HepG2 (cell line): Measurements from ENCODE around the gene COL9A3. TPM values are rescaled to one million over a fixed set of nuclear protein-coding genes. Genes with fewer than 3 reads are reported as not detected.

Source experiments
- ATAC-seq: fragments of 200-7000 bp; cut with Tn5 transposase; 3 replicates; pipeline ENCODE4 v1.9.1; 2020; ENCODE audit warnings: mild to moderate bottlenecking, moderate library complexity
- BruUV-seq: library from RNA; stranded (reverse); fragments of 400-500 nt; replicated peaks from 2 replicates; lab custom pipeline; 2021; lab: Mats Ljungman, UMichigan
- CTCF ChIA-PET: fragments of 300-600 bp; formaldehyde crosslinking; extraction: SDS; loops from one replicate; lab custom pipeline; 2021; ENCODE audit warnings: low total read pairs, inconsistent platforms, low intra/inter-chr PET ratio; lab: Yijun Ruan, JAX
- POLR2A ChIA-PET: fragments of 350-600 bp; sonication (Branson Sonifier 250); formaldehyde crosslinking; loops from one replicate; lab custom pipeline; 2020; ENCODE audit warnings: antibody characterized with exemption, inconsistent platforms; lab: Yijun Ruan, JAX
- DNase-seq: peaks from one replicate; pipeline ENCODE4 v3.0.0-alpha.2; 2015; ENCODE audit warnings: low spot score
- FAIRE-seq: peaks from 3 replicates; lab custom pipeline; 2011; peaks lifted over from hg19 to GRCh38; lab: Jason Lieb, UNC
- H2AFZ ChIP-seq: one replicate; pipeline ENCODE4 v1.6.1; 2011; ENCODE audit warnings: low read length, inconsistent platforms
- H3K27ac ChIP-seq: fragments of 300-600 bp; 3 replicates; pipeline ENCODE4 v1.8.0; 2011; ENCODE audit warnings: mixed run types, mild to moderate bottlenecking, mixed read lengths, low read length, inconsistent platforms; ENCODE audit not compliant: insufficient read depth; ENCODE audit errors: extremely low read length
- H3K27me3 ChIP-seq, 2 experiments: fragments of 200-600 bp in 1 of 2; 2 replicates in 1 of 2; 3 replicates in 1 of 2; pipeline versions ENCODE4 v1.6.0 to v1.8.0; 2011; ENCODE audit warnings: low read length in 2 of 2, mild to moderate bottlenecking in 2 of 2, moderate library complexity in 2 of 2, inconsistent platforms in 1 of 2; ENCODE audit not compliant: insufficient read depth in 2 of 2, control insufficient read depth in 1 of 2
- H3K36me3 ChIP-seq, 2 experiments: fragments of 200-600 bp in 1 of 2; replicated peaks in 1 of 2; 2 replicates in 1 of 2; 3 replicates in 1 of 2; pipeline versions ENCODE4 v1.5.1 to v1.8.0; 2011; ENCODE audit warnings: low read length in 2 of 2, inconsistent platforms in 1 of 2; ENCODE audit not compliant: insufficient read depth in 2 of 2, control insufficient read depth in 1 of 2
- H3K4me1 ChIP-seq: 2 replicates; pipeline ENCODE4 v1.5.1; 2012; ENCODE audit warnings: low read length, inconsistent platforms; ENCODE audit not compliant: insufficient read depth
- H3K4me2 ChIP-seq: 2 replicates; pipeline ENCODE4 v1.6.0; 2011; ENCODE audit warnings: low read depth, low read length, inconsistent platforms
- H3K4me3 ChIP-seq, 3 experiments: fragments of 200-600 bp in 1 of 3; sonication (generic), shearing (Covaris generic) in 1 of 3; replicated peaks in 1 of 3; 2 replicates each; pipeline ENCODE4 v1.5.1; 2011 to 2016; ENCODE audit warnings: low read length in 3 of 3, inconsistent platforms in 2 of 3, low read depth in 2 of 3, mild to moderate bottlenecking in 2 of 3, control low read depth in 1 of 3, mixed read lengths in 1 of 3; ENCODE audit not compliant: insufficient read depth in 1 of 3
- H3K79me2 ChIP-seq: one replicate; pipeline ENCODE4 v1.6.1; 2011; ENCODE audit warnings: low read length, inconsistent platforms; ENCODE audit not compliant: insufficient read depth
- H3K9ac ChIP-seq: 2 replicates; pipeline ENCODE4 v1.6.0; 2011; ENCODE audit warnings: mild to moderate bottlenecking, low read depth, low read length, inconsistent platforms; ENCODE audit not compliant: insufficient read depth
- H3K9me3 ChIP-seq: 2 replicates; pipeline ENCODE4 v1.5.1; 2012; ENCODE audit warnings: mild to moderate bottlenecking, low read length
- H4K20me1 ChIP-seq: 2 replicates; pipeline ENCODE4 v1.6.0; 2011; ENCODE audit warnings: inconsistent platforms, mild to moderate bottlenecking, low read length, moderate library complexity; ENCODE audit not compliant: insufficient read depth
- CENPT ChIP-seq: sonication (generic); formaldehyde crosslinking; IDR thresholded peaks from 2 replicates; pipeline ENCODE4 v1.8.0; 2022; ENCODE audit warnings: low read depth, mild to moderate bottlenecking, moderate library complexity, missing genetic modification reagents
- ZNF143 ChIP-seq: sonication (generic); formaldehyde crosslinking; IDR thresholded peaks from 2 replicates; pipeline ENCODE4 v1.4.0; 2020; ENCODE audit warnings: missing genetic modification reagents
- ZNF552 ChIP-seq: sonication (generic); formaldehyde crosslinking; IDR thresholded peaks from 2 replicates; pipeline ENCODE4 v1.9.0; 2022; ENCODE audit warnings: missing genetic modification reagents, mild to moderate bottlenecking, borderline replicate concordance
- WGBS: methylation state at CpG from one replicate; pipeline ENCODE4 v1.1.6; 2017; ENCODE audit warnings: low lambda C conversion rate; 5-methylcytosine and 5-hydroxymethylcytosine counted together
- in situ Hi-C: cut with HindIII; loops from 2 replicates; pipeline ENCODE4 v1.10.0; 2017; ENCODE audit warnings: low pct_unique_long_range_greater_than_20kb; ENCODE audit not compliant: extremely low pct_ligation_motif_present
- intact Hi-C: fragments of 100-400 bp; cut with micrococcal nuclease; formaldehyde crosslinking; loops from one replicate; pipeline ENCODE4 v1.10.0; 2022; ENCODE audit not compliant: unreplicated experiment
- polyA plus RNA-seq, 8 experiments: library from polyadenylated mRNA; depleted of rRNA in 3 of 8; stranded (reverse) in 7 of 8; unstranded in 1 of 8; fragments of >200 nt; fragmentation: Illumina TruSeq in 4 of 8; extraction: Trizol in 4 of 8; gene quantifications; 2 replicates each; pipeline versions ENCODE4 v1.2.1 to v1.2.3, GENCODE V29; 2011 to 2016; ENCODE audit warnings: low read depth in 4 of 8, missing spikeins in 1 of 8, mixed read lengths in 1 of 8; ENCODE audit not compliant: insufficient read depth in 1 of 8
- total RNA-seq, 5 experiments: library from RNA; depleted of rRNA; stranded (reverse); fragments of >200 nt; fragmentation: Illumina TruSeq; extraction: Trizol; gene quantifications; 2 replicates each; pipeline ENCODE4 v1.2.3, GENCODE V29; 2016; ENCODE audit warnings: low read depth in 1 of 5
- TF ChIP-seq, protein P1 (sequence below): sonication (generic); formaldehyde crosslinking; IDR thresholded peaks from 2 replicates; pipeline ENCODE4 v1.4.0; 2020; ENCODE audit warnings: missing genetic modification reagents
- TF ChIP-seq, protein P2 (sequence below): sonication (generic); formaldehyde crosslinking; IDR thresholded peaks from 2 replicates; pipeline ENCODE4 v1.5.1; 2020; ENCODE audit warnings: mild to moderate bottlenecking, missing genetic modification reagents, moderate library complexity

The COL9A3 gene
- total and polyA plus RNA-seq, 2 of the 13 experiments (the other 11 are each of a cell fraction or from before 2014, with no cell fraction given): 155 to 204 TPM

DNA sequence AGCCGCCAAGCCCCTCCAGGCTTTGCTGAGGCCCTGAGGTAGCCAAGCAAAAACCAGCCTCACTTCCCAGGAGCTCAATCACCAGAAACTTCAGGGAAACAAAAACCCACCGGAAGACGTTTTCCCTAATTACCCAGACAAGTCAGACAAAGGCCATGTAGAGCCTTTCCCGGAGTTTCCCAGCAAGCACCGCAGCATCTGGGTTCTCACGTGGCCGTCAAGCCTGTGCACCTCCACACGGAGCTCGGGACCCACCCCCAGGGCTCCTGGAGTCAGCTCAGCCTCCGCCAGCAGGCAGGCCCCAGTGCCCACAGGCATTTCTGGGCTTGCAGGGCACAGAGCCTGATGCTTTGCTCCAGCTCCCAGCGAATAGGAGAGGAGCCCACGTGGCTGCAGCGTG is 30.7 kb upstream of the COL9A3 start:
- no peaks in the 10 kb centered on the region for H4K20me1 ChIP-seq
- no peaks in the 10 kb centered on the region for H3K36me3 ChIP-seq
- CTCF ChIA-PET: no interaction called here
- no peak overlapping the region for H2AFZ ChIP-seq
- no peaks in the 10 kb centered on the region for H3K79me2 ChIP-seq
- ATAC-seq (no peak), DNase-seq (no peak), FAIRE-seq (no peak)
- WGBS: 27% methylated on average over 9 of the region's 13 CpGs
- no TSS peak for BruUV-seq
- no peak overlapping the region for H3K4me2 ChIP-seq
- no peak overlapping the region for H3K27ac ChIP-seq
- no peaks in the 10 kb centered on the region for H3K9me3 ChIP-seq
- intact Hi-C loops (no loop called here), in situ Hi-C loops (loop anchor here (25.0 kb wide), 1 partner anchor 274 kb away; no protein-coding TSS in a partner anchor)
- POLR2A ChIA-PET: interaction anchor here (0.7 kb wide), 1 partner anchor 8 kb away, joined by 3 read pairs; no protein-coding TSS in a partner anchor
- H3K4me3 ChIP-seq: no peak overlapping the region
- peaks cover 23 to 86% of the 10 kb centered on the region in 2 experiments for H3K27me3 ChIP-seq
- peaks cover 38% of the 10 kb centered on the region for H3K4me1 ChIP-seq
- H3K9ac ChIP-seq: no peak overlapping the region
- TF ChIP-seq, protein P1, sequence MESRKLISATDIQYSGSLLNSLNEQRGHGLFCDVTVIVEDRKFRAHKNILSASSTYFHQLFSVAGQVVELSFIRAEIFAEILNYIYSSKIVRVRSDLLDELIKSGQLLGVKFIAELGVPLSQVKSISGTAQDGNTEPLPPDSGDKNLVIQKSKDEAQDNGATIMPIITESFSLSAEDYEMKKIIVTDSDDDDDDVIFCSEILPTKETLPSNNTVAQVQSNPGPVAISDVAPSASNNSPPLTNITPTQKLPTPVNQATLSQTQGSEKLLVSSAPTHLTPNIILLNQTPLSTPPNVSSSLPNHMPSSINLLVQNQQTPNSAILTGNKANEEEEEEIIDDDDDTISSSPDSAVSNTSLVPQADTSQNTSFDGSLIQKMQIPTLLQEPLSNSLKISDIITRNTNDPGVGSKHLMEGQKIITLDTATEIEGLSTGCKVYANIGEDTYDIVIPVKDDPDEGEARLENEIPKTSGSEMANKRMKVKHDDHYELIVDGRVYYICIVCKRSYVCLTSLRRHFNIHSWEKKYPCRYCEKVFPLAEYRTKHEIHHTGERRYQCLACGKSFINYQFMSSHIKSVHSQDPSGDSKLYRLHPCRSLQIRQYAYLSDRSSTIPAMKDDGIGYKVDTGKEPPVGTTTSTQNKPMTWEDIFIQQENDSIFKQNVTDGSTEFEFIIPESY (CRISPR knock-in tag): no peak
- TF ChIP-seq ZNF143 (CRISPR knock-in tag) (0 out of 2 replicates have a peak, but pooled peaks have one; percentile 33), ZNF552 (CRISPR knock-in tag) (0 out of 2 replicates have a peak, but pooled peaks have one; percentile 46), CENPT (no peak)
- TF ChIP-seq, protein P2, sequence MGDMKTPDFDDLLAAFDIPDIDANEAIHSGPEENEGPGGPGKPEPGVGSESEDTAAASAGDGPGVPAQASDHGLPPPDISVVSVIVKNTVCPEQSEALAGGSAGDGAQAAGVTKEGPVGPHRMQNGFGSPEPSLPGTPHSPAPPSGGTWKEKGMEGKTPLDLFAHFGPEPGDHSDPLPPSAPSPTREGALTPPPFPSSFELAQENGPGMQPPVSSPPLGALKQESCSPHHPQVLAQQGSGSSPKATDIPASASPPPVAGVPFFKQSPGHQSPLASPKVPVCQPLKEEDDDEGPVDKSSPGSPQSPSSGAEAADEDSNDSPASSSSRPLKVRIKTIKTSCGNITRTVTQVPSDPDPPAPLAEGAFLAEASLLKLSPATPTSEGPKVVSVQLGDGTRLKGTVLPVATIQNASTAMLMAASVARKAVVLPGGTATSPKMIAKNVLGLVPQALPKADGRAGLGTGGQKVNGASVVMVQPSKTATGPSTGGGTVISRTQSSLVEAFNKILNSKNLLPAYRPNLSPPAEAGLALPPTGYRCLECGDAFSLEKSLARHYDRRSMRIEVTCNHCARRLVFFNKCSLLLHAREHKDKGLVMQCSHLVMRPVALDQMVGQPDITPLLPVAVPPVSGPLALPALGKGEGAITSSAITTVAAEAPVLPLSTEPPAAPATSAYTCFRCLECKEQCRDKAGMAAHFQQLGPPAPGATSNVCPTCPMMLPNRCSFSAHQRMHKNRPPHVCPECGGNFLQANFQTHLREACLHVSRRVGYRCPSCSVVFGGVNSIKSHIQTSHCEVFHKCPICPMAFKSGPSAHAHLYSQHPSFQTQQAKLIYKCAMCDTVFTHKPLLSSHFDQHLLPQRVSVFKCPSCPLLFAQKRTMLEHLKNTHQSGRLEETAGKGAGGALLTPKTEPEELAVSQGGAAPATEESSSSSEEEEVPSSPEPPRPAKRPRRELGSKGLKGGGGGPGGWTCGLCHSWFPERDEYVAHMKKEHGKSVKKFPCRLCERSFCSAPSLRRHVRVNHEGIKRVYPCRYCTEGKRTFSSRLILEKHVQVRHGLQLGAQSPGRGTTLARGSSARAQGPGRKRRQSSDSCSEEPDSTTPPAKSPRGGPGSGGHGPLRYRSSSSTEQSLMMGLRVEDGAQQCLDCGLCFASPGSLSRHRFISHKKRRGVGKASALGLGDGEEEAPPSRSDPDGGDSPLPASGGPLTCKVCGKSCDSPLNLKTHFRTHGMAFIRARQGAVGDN (CRISPR knock-in tag): peak; percentile 37; the same call in 1 of the 2 replicates
